Esophagus muscularis mucosa (tissue), 3 donors: ENCODE data around the gene BEST1.

Experiments used
- POLR2A ChIP-seq: fragments of 450-650 bp; IDR thresholded peaks from one replicate; pipeline ENCODE4 v1.6.1; 2017; ENCODE audit warnings: antibody characterized with exemption, moderate library complexity, mild to moderate bottlenecking, low read depth
- POLR2AphosphoS5 ChIP-seq, 2 donors: sonication (generic); formaldehyde crosslinking; IDR thresholded peaks; one replicate each; pipeline ENCODE4 v1.6.1; 2017; ENCODE audit warnings: antibody characterized with exemption in 2 of 2
- TF ChIP-seq, protein P1 (sequence below), 3 experiments: fragments of 200-600 bp in 2 of 3; fragments of 450-650 bp in 1 of 3; sonication (generic) in 2 of 3; IDR thresholded peaks; one replicate each; pipeline ENCODE4 v1.5.1; 2017 to 2019; ENCODE audit warnings: antibody characterized with exemption in 3 of 3, mild to moderate bottlenecking in 2 of 3, moderate library complexity in 1 of 3

DNA sequence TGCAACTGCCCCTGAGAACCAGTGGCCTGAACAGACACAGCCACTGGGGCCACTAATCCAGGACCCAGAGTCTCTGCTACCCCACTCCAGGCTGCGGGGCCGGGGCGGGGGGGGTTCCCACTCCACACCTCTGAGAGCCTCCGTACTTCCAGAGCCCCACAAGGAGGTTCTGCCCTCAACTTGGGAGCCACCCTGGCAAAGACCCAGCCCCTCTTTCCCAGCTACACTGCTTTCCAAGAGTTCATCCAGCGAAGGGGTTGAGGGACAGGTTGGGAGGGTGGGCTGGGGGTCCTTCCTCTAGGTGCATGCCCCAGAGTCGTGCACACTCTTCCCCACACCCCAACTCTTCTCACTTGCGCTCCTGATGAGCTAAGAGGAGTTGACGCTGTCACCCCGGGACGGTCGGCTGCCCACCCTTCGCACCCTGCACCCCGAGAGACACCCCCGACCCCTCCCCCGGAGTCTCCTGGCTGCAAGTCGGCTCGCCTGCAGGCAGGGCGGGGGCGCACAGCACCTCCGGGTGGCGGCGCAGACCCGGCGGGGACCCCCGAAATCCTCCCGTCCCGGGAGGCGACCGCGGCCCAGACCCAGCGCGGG, 33.3 kb upstream of the BEST1 start:
- no peak for TF ChIP-seq POLR2AphosphoS5 (IDR thresholded peaks at IDR 0.05)
- TF ChIP-seq, protein P1, sequence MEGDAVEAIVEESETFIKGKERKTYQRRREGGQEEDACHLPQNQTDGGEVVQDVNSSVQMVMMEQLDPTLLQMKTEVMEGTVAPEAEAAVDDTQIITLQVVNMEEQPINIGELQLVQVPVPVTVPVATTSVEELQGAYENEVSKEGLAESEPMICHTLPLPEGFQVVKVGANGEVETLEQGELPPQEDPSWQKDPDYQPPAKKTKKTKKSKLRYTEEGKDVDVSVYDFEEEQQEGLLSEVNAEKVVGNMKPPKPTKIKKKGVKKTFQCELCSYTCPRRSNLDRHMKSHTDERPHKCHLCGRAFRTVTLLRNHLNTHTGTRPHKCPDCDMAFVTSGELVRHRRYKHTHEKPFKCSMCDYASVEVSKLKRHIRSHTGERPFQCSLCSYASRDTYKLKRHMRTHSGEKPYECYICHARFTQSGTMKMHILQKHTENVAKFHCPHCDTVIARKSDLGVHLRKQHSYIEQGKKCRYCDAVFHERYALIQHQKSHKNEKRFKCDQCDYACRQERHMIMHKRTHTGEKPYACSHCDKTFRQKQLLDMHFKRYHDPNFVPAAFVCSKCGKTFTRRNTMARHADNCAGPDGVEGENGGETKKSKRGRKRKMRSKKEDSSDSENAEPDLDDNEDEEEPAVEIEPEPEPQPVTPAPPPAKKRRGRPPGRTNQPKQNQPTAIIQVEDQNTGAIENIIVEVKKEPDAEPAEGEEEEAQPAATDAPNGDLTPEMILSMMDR (IDR thresholded peaks at IDR 0.05) = no peak
- no peak for TF ChIP-seq POLR2A
